ENCODE results near the gene PTPRT. TPM values are rescaled to one million over a fixed set of nuclear protein-coding genes. Genes with fewer than 3 reads are reported as not detected.
A peak's percentile ranks its signal among the peaks of the same experiment; 100 is the strongest.

PTPRT gene
- polyA plus RNA-seq, 3 donors, result not detected

- WGBS (ENCODE audit: insufficient coverage), result 80% methylated on average over 1 of the region's 4 CpGs
Observed at GRCh38 chr20:42510686-42511085, 679.0 kb downstream of the PTPRT start.

DNA sequence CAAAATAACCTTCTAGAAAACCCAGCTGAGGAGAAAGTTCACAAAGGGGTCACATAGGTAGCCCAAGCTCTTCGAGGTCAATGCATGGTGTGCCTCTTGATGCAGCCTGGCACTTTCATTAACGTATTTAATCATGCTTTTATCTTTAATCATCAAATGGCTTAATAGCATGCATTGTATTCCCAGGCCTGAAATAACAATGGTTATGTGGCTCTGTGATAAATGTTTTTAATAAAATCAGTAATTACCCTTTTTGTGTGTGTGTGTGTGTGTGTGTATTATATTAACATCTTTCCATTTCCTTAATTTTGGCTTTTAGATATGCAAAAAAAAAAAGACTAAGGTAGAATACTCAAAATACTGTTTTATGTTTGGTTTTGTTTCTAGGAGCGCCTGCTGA lies 681.8 kb downstream of the PTPRT start:
- Histone ChIP-seq H3K9me3 (replicated peaks in 1 of 2; ENCODE audit: control insufficient read depth in 1 of 2, insufficient read depth in 1 of 2, low read length in 2 of 2) (peaks cover 4 to 5% of the 10 kb centered on the region in 2 donors), H3K4me1 (ENCODE audit: control insufficient read depth in 1 of 2, insufficient read depth in 2 of 2, low read length in 2 of 2) (no peaks in the 10 kb centered on the region), H3K9ac (ENCODE audit: insufficient read depth, low read length, poor library complexity, severe bottlenecking) (no peak overlapping the region), H3K4me2 (replicated peaks; ENCODE audit: extremely low read depth, low read length, poor library complexity, severe bottlenecking) (no peak overlapping the region), H2AFZ (ENCODE audit: insufficient read depth, low read depth, low read length, poor library complexity, severe bottlenecking) (no peak overlapping the region), H3K27me3 (ENCODE audit: control insufficient read depth in 2 of 2, insufficient read depth in 2 of 2, low read length in 2 of 2) (no peaks in the 10 kb centered on the region), H4K20me1 (ENCODE audit: insufficient read depth, low read length) (no peaks in the 10 kb centered on the region), H3K4me3 (replicated peaks in 1 of 3; ENCODE audit: low read depth in 2 of 3, low read length in 3 of 3) (no peak overlapping the region), H3K36me3 (replicated peaks in 1 of 2; ENCODE audit: control insufficient read depth in 1 of 2, insufficient read depth in 2 of 2, low read length in 2 of 2) (no peaks in the 10 kb centered on the region), H3K79me2 (ENCODE audit: insufficient read depth, low read length) (no peaks in the 10 kb centered on the region), H3K27ac (ENCODE audit: low read depth in 1 of 2, low read length in 2 of 2) (no peak overlapping the region)
- no peaks in the 10 kb centered on the region for H3K36me3 Mint-ChIP-seq
- intact Hi-C loops (cut with micrococcal nuclease), result no loop called here
- TF ChIP-seq CTCF (IDR thresholded peaks at IDR 0.05), result no peak
- DNase-seq, result no peak
- no CpG with 5 or more reads among the region's 3 CpGs for WGBS (ENCODE audit: insufficient coverage)
- peaks cover 0 to 11% (median 6%) of the 10 kb centered on the region in 7 donors for H3K9me3 Mint-ChIP-seq
- no peaks in the 10 kb centered on the region for H3K4me1 Mint-ChIP-seq
- H3K4me3 Mint-ChIP-seq, result no peak overlapping the region
- peaks cover 0 to 12% (median 1%) of the 10 kb centered on the region in 3 donors for H3K27me3 Mint-ChIP-seq (ENCODE audit: low read depth in 3 of 3)
- no peak overlapping the region for H3K27ac Mint-ChIP-seq

More at GRCh38 chr20:42510686-42511085, 679.0 kb downstream of the PTPRT start:
- Histone ChIP-seq H3K27me3 (ENCODE audit: control insufficient read depth in 2 of 2, insufficient read depth in 2 of 2, low read length in 2 of 2) (no peaks in the 10 kb centered on the region), H3K4me1 (ENCODE audit: control insufficient read depth in 1 of 2, insufficient read depth in 2 of 2, low read length in 2 of 2) (no peaks in the 10 kb centered on the region), H4K20me1 (ENCODE audit: insufficient read depth, low read length) (no peaks in the 10 kb centered on the region), H3K9ac (ENCODE audit: insufficient read depth, low read length, poor library complexity, severe bottlenecking) (no peak overlapping the region), H3K79me2 (ENCODE audit: insufficient read depth, low read length) (no peaks in the 10 kb centered on the region), H2AFZ (ENCODE audit: insufficient read depth, low read depth, low read length, poor library complexity, severe bottlenecking) (no peak overlapping the region), H3K4me3 (replicated peaks in 1 of 3; ENCODE audit: low read depth in 2 of 3, low read length in 3 of 3) (no peak overlapping the region), H3K36me3 (replicated peaks in 1 of 2; ENCODE audit: control insufficient read depth in 1 of 2, insufficient read depth in 2 of 2, low read length in 2 of 2) (no peaks in the 10 kb centered on the region), H3K4me2 (replicated peaks; ENCODE audit: extremely low read depth, low read length, poor library complexity, severe bottlenecking) (no peak overlapping the region), H3K9me3 (replicated peaks in 1 of 2; ENCODE audit: control insufficient read depth in 1 of 2, insufficient read depth in 1 of 2, low read length in 2 of 2) (no peaks in the 10 kb centered on the region), H3K27ac (ENCODE audit: low read depth in 1 of 2, low read length in 2 of 2) (no peak overlapping the region)
- H3K27me3 Mint-ChIP-seq (ENCODE audit: low read depth in 3 of 3), result peaks cover 0 to 8% (median 0%) of the 10 kb centered on the region in 3 donors
- intact Hi-C loops (cut with micrococcal nuclease), result no loop called here
- TF ChIP-seq CTCF (IDR thresholded peaks at IDR 0.05), result no peak
- DNase-seq, result no peak
- no peak overlapping the region for H3K4me3 Mint-ChIP-seq
- peaks cover 0 to 5% (median 2%) of the 10 kb centered on the region in 7 donors for H3K9me3 Mint-ChIP-seq
- no peaks in the 10 kb centered on the region for H3K4me1 Mint-ChIP-seq
- peak overlapping the region in 1 of 7 donors; percentile 57 for H3K27ac Mint-ChIP-seq
- no peaks in the 10 kb centered on the region for H3K36me3 Mint-ChIP-seq

All from CD14-positive monocyte (primary cell).